ENCODE data around the gene SIL1. TPM values are rescaled to one million over a fixed set of nuclear protein-coding genes. Genes with fewer than 3 reads are reported as not detected.

The SIL1 gene
- total and polyA plus RNA-seq, 2 of the 8 experiments (the other 6 are each of a cell fraction or from before 2014, with no cell fraction given), result 8.3 to 12.8 TPM

DNA sequence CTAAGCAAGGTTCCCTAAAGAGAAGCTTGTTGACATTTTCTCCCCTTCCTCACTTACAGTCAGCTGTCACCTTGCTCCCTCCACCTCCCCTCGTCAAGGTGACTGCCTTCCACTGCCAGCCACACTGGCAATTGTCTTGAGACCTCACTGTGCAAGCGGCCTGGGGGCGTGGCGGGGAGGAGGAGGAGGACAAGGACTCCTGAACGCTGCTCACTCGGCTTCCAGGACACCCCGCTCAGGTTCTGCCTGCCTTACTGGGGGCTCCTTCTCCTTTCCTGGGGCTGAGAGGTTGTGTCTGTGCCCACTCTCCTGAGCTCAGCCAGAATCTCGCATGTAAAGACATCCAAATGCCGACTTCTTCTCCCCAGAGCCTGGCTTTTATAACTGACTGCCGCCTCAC, 262.7 kb downstream of the SIL1 start:
- H3K18ac ChIP-seq (ENCODE audit: extremely low read depth, low read length), result no peak overlapping the region
- H2AFZ ChIP-seq (ENCODE audit: low read length), result no peak overlapping the region
- peaks cover 3% of the 10 kb centered on the region; the same call in 1 of the 2 replicates for H3K79me1 ChIP-seq (ENCODE audit: low read depth, low read length)
- ChIA-PET POLR2A (ENCODE audit: partially characterized antibody) (no interaction called here), CTCF (ENCODE audit: partially characterized antibody) (interaction anchor here (0.9 to 2.1 kb wide), 5 partner anchors 11 to 295 kb away, joined by 3 to 9 read pairs (median 6); no protein-coding TSS in a partner anchor)
- TF ChIP-seq POLR2A (IDR thresholded peaks at IDR 0.05; ENCODE audit: control extremely low read depth in 1 of 2, low read depth in 2 of 2, low read length in 2 of 2) (peak in 1 of 2 experiments; percentile 24; a peak in 1 of 3 replicates), RFX5 (IDR thresholded peaks at IDR 0.05; ENCODE audit: borderline replicate concordance, low read depth, low read length) (no peak)
- H3K27me3 ChIP-seq (replicated peaks in 1 of 4; ENCODE audit: control insufficient read depth in 3 of 4, extremely low read depth in 1 of 4, insufficient read depth in 3 of 4, low read length in 3 of 4), result no peaks in the 10 kb centered on the region
- H2AK5ac ChIP-seq (ENCODE audit: low read depth, low read length), result no peak overlapping the region
- no peak overlapping the region for H3K14ac ChIP-seq (ENCODE audit: insufficient read length)
- H4K5ac ChIP-seq (ENCODE audit: insufficient read length, low read depth, low read length), result no peak overlapping the region
- H3K23ac ChIP-seq (ENCODE audit: insufficient read length), result no peak overlapping the region
- no peaks in the 10 kb centered on the region for H3K9me3 ChIP-seq (ENCODE audit: insufficient read depth in 2 of 2, low read depth in 1 of 2, low read length in 1 of 2)
- H3K9ac ChIP-seq (replicated peaks in 1 of 4; ENCODE audit: extremely low read depth in 1 of 4, low read depth in 3 of 4, low read length in 3 of 4), result no peak overlapping the region
- DNase-seq (ENCODE audit: low read depth in 1 of 2, low spot score in 2 of 2), result no peak
- H3K4me1 ChIP-seq (replicated peaks in 1 of 4; ENCODE audit: control insufficient read depth in 3 of 4, insufficient read depth in 4 of 4, low read length in 3 of 4), result peaks cover 0 to 17% (median 10%) of the 10 kb centered on the region in 4 experiments; a peak in 5 of 7 replicates
- no peak overlapping the region for H3K4me3 ChIP-seq (ENCODE audit: extremely low read depth in 1 of 4, insufficient read depth in 2 of 4, low read depth in 3 of 4, low read length in 4 of 4)
- peaks cover 0 to 1% of the 10 kb centered on the region in 2 experiments for H4K20me1 ChIP-seq (replicated peaks in 1 of 2; ENCODE audit: control insufficient read depth in 1 of 2, insufficient read depth in 2 of 2, low read length in 2 of 2)
- no peaks in the 10 kb centered on the region for H3K79me2 ChIP-seq (ENCODE audit: control insufficient read depth in 1 of 2, insufficient read depth in 2 of 2, low read length in 2 of 2)
- FAIRE-seq, result no peak
- no peak overlapping the region for H3K4me2 ChIP-seq (ENCODE audit: insufficient read depth in 1 of 2, low read depth in 2 of 2, low read length in 2 of 2)
- H4K91ac ChIP-seq (replicated peaks; ENCODE audit: insufficient read length, low read length), result no peak overlapping the region
- H2BK5ac ChIP-seq (ENCODE audit: low read depth, low read length), result no peak overlapping the region
- H4K8ac ChIP-seq (ENCODE audit: extremely low read depth, insufficient read depth, low read length), result no peak overlapping the region
- H3K23me2 ChIP-seq (ENCODE audit: low read depth, low read length), result no peaks in the 10 kb centered on the region
- H2BK15ac ChIP-seq (ENCODE audit: low read length), result no peak overlapping the region
- no peak overlapping the region for H3K4ac ChIP-seq (replicated peaks; ENCODE audit: insufficient read length, low read depth, low read length)
- no peak overlapping the region for H2BK120ac ChIP-seq (replicated peaks; ENCODE audit: low read depth, low read length)
- H3K56ac ChIP-seq (replicated peaks; ENCODE audit: insufficient read length, low read depth, low read length), result no peak overlapping the region
- H2BK12ac ChIP-seq (ENCODE audit: low read depth, low read length), result no peak overlapping the region
- 86% methylated on average over 7 of the region's 10 CpGs; no CpG with 5 or more reads in 1 of the 2 experiments for WGBS, 2 experiments (ENCODE audit: extremely low coverage in 1 of 2, insufficient coverage in 1 of 2, insufficient read length in 1 of 2, insufficient replicate concordance in 2 of 2, low coverage in 1 of 2, low lambda C conversion rate in 2 of 2, missing lambda C conversion rate in 1 of 2)
- H3K27ac ChIP-seq (ENCODE audit: low read depth, low read length), result no peak overlapping the region
- peaks cover 23 to 46% (median 32%) of the 10 kb centered on the region in 4 experiments for H3K36me3 ChIP-seq (ENCODE audit: control insufficient read depth in 2 of 4, insufficient read depth in 4 of 4, low read length in 3 of 4)
- no peak overlapping the region for H2BK20ac ChIP-seq (ENCODE audit: low read length)
